AG04450 (cell line): ENCODE data around the gene CDK14. TPM values are rescaled to one million over a fixed set of nuclear protein-coding genes. Genes with fewer than 3 reads are reported as not detected.

ENCODE experiments used
- CTCF ChIA-PET: fragments of 300-600, 350-600 bp; formaldehyde crosslinking; extraction: SDS; loops from one replicate; lab custom pipeline; 2022; ENCODE audit warnings: antibody characterized with exemption, inconsistent platforms; lab: Charles Lee
- POLR2A ChIA-PET: fragments of 350-600 bp; formaldehyde crosslinking; extraction: SDS; loops from one replicate; lab custom pipeline; 2021; ENCODE audit warnings: antibody characterized with exemption, inconsistent platforms; lab: Yijun Ruan, JAX
- DNase-seq: peaks from one replicate; pipeline ENCODE4 v3.0.0-alpha.2; 2011; ENCODE audit warnings: low read depth, low spot score
- H3K27ac ChIP-seq: one replicate; pipeline ENCODE4 v1.5.1; 2012; ENCODE audit warnings: low read depth, low read length, control low read depth
- H3K27me3 ChIP-seq: one replicate; pipeline ENCODE4 v1.6.0; 2012; ENCODE audit warnings: low read length; ENCODE audit not compliant: control insufficient read depth, insufficient read depth
- H3K4me3 ChIP-seq: 2 replicates; pipeline ENCODE4 v1.5.1; 2011; ENCODE audit warnings: mild to moderate bottlenecking, low read depth, low read length, control low read depth
- H3K9me3 ChIP-seq: 2 replicates; pipeline ENCODE4 v1.5.1; 2012; ENCODE audit warnings: low read length; ENCODE audit not compliant: control insufficient read depth, insufficient read depth
- polyA plus RNA-seq: library from polyadenylated mRNA; depleted of rRNA; stranded (reverse); fragments of >200 nt; gene quantifications from 2 replicates; pipeline ENCODE4 v1.2.3, GENCODE V29; 2011
- TF ChIP-seq, protein P1 (sequence below): IDR thresholded peaks from 2 replicates; pipeline ENCODE4 v1.5.1; 2011; ENCODE audit warnings: low read depth, low read length, control low read depth, inconsistent platforms

The CDK14 gene
- polyA plus RNA-seq, 1 experiment = 28.4 TPM

DNA sequence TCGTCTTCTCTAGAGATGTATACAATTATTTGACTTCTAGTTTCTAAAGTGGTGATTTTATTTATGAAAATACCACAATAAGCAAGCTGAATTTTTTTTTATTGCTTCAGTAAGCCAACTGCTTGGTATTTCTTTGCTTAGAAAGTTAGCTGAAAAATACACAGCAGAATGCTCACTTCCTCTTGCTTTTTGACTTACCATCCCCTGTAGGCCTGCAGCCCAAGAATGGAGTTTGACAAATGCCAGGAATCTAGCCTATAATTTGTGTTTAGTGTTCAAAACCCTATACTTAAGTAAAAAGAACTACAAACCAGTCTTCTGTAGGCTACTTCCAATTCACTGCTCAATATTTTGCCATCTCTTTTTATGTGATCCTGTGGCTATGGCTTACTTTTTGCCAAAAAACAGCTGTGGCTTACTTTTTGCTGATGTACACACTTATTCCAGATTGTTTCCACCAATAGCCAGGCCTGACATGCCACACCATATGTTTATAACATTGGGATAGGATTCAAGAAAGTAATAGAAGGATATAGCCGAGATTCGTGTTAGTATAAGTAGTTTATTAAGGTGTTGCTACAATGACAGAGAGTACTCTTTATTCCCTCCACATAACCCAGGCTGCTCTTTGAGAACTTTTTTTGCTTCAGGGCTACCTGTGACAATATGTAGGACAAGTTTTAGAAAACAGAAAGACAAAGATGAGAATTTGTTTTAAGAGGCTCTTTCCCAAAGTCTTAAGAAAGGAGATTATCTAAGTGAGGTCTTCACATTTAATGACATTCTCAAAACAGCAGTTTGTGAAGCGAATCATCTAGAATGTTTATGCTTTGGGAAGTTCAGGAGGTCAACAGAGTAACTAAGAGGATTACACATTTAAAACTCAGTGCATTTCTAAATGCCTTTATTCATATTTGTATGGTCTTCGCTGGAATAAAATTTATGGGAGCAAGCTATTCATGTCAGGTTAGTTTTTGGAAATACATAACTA, 404.2 kb downstream of the CDK14 start:
- TF ChIP-seq, protein P1, sequence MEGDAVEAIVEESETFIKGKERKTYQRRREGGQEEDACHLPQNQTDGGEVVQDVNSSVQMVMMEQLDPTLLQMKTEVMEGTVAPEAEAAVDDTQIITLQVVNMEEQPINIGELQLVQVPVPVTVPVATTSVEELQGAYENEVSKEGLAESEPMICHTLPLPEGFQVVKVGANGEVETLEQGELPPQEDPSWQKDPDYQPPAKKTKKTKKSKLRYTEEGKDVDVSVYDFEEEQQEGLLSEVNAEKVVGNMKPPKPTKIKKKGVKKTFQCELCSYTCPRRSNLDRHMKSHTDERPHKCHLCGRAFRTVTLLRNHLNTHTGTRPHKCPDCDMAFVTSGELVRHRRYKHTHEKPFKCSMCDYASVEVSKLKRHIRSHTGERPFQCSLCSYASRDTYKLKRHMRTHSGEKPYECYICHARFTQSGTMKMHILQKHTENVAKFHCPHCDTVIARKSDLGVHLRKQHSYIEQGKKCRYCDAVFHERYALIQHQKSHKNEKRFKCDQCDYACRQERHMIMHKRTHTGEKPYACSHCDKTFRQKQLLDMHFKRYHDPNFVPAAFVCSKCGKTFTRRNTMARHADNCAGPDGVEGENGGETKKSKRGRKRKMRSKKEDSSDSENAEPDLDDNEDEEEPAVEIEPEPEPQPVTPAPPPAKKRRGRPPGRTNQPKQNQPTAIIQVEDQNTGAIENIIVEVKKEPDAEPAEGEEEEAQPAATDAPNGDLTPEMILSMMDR = no peak
- ChIA-PET CTCF (interaction anchor here (2.2 kb wide), 1 partner anchor 34 kb away, joined by 5 read pairs; no protein-coding TSS in a partner anchor), POLR2A (no interaction called here)
- peak; percentile 7 for DNase-seq
- Histone ChIP-seq H3K27ac (no peak overlapping the region), H3K4me3 (no peak overlapping the region), H3K9me3 (no peaks in the 10 kb centered on the region), H3K27me3 (no peaks in the 10 kb centered on the region)

DNA sequence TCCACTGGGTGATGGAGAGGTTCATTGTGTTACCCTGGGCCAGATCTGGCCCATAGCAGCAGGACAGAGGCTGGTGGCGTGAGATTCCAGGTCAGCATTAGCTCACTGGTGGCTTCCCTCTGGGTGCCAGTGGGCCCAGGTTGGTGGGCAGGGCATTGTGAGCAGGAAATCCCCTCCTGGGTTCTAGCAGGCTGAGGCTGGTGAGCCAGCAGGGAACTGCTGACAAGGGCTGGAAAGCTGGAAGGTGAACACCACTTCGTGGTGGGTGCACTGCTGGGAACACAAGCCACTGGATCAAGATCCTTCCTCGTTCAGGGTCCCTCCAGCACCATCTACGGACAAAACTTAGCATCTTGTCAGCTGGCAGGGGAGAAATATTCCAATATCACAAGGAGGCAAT, 408.9 kb downstream of the CDK14 start:
- ChIA-PET POLR2A (no interaction called here), CTCF (no interaction called here)
- Histone ChIP-seq H3K27me3 (no peaks in the 10 kb centered on the region), H3K9me3 (no peaks in the 10 kb centered on the region), H3K27ac (no peak overlapping the region), H3K4me3 (no peak overlapping the region)
- TF ChIP-seq, protein P1 = no peak
- DNase-seq = no peak

DNA sequence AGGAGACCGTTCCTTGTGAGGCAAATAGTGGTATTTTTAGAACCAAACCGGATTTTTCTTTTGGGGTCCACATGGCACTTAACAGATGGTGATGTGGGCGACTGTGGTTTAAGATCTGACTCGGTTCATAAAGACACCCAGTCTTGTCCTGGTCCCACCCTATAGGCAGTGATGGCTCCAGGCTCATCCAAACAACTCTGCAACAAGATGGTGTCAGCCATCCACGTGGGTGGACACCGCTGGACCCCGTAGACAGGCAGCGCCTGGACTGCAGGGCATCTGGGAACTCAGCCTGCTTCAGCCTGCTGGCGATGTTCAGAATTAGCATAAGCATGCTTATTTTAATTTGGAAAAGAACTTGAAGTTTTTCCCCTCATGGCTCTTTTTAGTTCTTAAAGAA, 409.7 kb downstream of the CDK14 start:
- Histone ChIP-seq H3K27me3 (no peaks in the 10 kb centered on the region), H3K27ac (no peak overlapping the region), H3K9me3 (no peaks in the 10 kb centered on the region), H3K4me3 (no peak overlapping the region)
- TF ChIP-seq, protein P1 = no peak
- ChIA-PET CTCF (no interaction called here), POLR2A (no interaction called here)
- DNase-seq = no peak

DNA sequence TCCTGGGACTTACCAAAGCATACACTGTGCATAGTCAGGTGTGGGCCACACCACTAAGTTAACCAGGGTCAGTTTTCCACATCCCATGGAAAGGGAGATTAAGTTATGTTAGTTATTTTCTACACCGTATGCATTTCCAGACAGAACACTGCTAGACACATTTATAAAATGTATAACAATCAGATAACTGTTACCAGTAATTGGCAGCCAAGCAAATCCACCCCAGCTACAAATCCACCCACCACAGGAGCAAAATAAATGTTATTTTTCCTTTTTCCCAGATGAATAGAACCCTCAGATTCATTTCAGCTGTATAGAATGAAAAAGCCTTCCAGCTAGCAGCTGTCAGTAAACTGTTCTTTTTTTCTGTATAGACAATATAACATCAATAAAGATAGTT, 411.2 kb downstream of the CDK14 start:
- ChIA-PET CTCF (no interaction called here), POLR2A (no interaction called here)
- TF ChIP-seq, protein P1 = no peak
- Histone ChIP-seq H3K9me3 (no peaks in the 10 kb centered on the region), H3K4me3 (no peak overlapping the region), H3K27ac (no peak overlapping the region), H3K27me3 (no peaks in the 10 kb centered on the region)
- DNase-seq = no peak

DNA sequence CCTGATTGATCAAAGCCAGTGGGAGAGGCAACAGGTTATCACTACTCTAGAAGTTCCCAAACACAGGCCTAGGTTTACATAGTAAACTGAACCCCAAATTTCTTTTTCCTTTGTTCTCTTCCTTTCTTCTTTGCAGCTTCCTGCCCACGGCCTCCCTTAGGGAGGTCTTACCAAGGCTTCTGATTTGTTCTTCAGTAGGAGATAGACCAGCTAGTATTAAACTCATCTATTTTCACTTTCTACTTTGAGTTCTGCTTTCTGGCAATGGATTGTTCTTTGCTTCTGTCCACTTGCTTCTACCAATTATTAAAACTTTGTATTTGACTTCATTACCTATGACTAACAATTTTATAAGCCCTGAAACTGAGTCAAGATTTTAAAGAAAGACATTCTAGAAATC, 417.0 kb downstream of the CDK14 start:
- H3K27me3 ChIP-seq = no peaks in the 10 kb centered on the region
- TF ChIP-seq, protein P1 = no peak
- H3K9me3 ChIP-seq = no peaks in the 10 kb centered on the region
- no peak for DNase-seq
- H3K4me3 ChIP-seq = no peak overlapping the region
- ChIA-PET POLR2A (no interaction called here), CTCF (no interaction called here)
- H3K27ac ChIP-seq = no peak overlapping the region
